DMS114 treated with DMSO at 0.1 percent for 48 hours (cell line): ENCODE data around the gene VAMP8.
"Not testable (repeated sequence)": the region's sequence is repeated elsewhere in the genome, so short reads cannot be mapped to it uniquely, and the experiment has no call there.

Experiments used
- DNase-seq: peaks from one replicate; lab custom pipeline; 2025; ENCODE audit not compliant: unreplicated experiment; lab: John Stamatoyannopoulos, UW

VAMP8 gene

DNA sequence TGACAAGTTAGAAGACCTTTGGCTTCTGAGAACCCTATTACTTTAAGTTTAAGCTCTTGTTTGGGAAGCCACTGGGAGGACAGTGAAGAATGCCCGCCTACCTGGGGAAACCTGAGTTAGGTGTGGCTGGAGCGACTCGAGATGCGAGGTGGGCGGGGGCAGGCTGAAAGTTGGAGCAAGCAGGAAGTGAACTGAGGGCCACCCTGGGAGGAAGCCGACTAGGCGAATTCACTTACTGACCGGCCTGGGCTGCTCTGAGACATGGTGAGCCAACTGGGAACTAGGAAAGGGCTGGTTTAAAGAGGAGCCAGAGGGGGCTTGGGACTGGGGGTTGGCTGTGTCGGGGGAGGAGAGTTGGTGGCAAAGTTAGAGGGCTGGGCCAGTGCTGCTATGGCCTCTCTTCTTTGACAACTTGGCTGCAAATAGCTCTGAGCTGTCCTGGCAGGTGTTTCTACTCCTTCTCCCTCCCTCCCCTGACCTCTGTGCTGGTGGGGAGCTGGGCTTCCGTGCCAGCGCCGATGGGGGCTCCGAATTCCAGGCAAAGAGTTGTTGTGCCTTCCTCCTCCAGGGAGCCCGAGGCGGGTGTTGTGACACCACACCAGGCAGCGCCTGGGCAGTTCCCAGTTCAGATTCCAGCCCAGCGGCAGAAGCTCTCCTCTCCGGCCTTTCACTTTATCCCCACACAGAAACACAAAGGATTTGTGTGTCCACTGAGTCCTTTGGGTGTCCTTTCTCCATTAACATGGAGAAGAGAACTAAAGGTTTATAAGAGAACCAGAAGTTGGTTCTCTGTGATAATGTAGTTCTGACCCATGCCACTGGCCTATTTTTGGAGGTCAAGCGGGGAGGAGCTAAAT lies at the start of gene VAMP8:
Gene VAMP8, plus strand, starts transcription at position 201 of the 857 bp plus-strand sequence. Its CDS starts 61 bp downstream, at position 262.
- no peak for DNase-seq

DNA sequence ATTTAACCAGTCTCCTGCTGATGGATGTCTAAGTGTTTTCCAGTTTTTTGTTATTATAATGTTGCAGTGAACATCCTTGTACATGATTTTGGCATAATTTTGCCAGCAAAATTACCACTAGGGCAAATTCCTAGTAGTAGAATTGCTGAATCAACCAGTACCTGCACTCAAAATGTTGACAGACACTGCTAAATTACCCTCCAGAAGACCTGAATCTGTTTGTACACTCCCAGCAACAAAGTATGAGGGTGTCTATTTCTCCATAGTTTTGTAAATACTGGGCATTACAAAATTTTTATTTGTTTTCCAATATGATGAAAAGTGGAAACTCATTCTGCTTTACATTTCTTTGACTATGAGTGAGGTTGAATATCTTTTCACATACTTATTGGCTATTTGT lies 49.6 kb upstream of the VAMP8 start:
- no peak for DNase-seq

DNA sequence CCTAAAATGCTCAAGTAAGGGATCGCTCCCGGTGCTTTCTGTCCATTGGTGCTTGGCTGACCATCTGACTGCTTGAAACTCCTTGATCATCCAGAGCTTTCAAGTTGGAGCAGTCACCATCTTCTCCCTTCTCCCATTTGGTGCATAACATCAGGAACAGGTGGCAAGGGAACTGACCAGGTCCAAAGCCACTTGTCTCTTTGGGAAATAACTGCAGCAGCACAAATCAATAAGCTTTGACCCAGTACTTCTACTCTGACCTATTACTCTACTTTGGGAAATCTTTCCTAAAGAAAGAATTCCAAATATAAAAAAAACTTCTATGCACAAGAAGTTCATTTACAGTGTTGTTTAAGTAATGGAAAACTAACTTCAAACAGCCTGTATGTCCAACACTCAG lies 49.0 kb upstream of the VAMP8 start:
- DNase-seq = no peak

DNA sequence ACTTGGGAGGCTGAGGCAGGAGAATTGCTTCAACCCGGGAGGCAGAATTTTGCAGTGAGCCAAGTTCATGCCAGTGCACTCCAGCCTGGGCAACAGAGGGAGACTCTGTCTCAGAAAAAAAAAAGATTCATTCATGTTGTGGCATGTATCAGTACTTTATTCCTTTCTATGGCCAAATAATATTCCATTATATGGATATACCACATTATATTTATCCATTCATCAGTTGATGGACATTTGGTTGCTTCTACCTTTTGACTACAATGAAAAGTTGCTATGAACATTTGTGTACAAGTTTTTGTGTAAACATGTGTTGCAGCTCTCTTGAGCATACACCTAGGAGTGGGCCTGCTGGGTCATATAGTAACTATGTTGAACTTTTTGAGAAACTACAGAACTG lies 47.6 kb upstream of the VAMP8 start:
- no peak for DNase-seq

DNA sequence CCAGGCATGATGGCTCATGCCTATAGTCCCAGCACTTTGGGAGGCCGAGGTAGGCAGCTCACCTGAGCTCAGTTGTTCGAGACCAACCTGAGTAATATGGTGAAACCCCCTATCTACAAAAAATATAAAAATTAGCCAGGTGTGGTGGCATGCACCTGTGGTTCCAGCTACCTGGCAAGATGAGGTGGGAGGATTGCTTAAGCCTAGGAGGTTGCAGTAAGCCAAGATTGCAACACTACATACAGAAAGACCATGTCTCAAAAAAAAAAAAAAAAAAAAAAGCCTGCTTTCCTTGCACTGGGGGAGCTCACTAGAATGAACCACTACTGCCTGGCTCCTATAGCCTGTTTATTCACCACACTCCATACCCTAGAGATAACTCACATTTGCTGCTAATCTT lies 45.8 kb upstream of the VAMP8 start:
- no peak for DNase-seq

DNA sequence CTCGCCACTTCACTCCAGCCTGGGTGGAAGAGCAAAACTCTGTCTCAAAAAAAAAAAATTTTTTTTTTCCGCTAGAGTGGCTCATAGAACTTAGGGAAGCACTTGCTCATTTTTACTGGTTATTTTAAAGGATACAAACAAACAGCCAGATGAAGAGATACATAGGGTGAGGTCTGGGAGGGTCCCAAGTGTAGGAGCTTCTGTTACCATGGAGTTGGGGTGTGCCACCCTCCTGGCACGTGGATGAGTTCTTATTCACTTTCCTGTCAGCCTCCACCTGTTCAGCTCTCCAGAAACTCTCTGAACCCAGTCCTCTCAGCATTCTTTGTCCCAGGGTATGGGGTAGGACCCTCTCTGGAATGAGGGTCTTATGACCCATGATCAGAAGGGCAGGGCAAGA lies 43.3 kb upstream of the VAMP8 start:
- DNase-seq = no peak

DNA sequence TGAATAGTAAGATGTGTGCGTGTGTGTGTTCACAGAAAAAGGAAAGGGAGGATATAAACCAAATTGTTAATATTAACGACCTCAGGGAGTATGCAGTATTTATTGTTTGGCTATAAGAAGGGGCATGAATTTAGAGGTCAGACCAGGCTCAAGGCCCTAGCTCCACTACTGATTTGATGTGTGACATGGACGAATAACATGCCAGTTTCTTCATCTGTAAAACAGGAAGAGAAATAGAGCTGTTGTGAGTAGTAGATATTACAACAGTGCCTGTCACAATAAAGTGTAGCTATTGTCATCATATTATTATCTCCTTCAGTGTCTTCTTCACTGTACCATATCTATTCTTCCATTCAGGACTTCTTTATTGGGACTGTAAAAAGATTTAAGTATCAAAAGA lies 42.5 kb upstream of the VAMP8 start:
- DNase-seq = no peak

DNA sequence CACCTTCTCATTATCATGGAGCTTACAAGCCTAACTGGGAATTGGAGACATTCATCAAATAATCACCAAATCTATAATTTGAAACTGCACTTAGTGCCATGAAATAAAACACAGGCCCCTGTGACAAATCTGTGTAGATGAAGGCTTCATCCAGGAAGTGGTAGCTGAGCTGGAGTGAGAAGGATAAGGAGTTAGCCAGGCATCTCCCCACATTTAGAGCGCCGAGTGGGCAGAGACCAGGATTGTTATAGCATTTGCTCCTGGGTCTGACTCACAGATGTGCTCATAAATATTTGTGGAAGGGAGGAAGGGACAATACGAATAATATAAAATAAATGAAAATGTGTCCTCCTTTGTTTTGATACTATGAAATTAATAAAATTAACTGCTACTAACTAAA lies 40.9 kb upstream of the VAMP8 start:
- no peak for DNase-seq

DNA sequence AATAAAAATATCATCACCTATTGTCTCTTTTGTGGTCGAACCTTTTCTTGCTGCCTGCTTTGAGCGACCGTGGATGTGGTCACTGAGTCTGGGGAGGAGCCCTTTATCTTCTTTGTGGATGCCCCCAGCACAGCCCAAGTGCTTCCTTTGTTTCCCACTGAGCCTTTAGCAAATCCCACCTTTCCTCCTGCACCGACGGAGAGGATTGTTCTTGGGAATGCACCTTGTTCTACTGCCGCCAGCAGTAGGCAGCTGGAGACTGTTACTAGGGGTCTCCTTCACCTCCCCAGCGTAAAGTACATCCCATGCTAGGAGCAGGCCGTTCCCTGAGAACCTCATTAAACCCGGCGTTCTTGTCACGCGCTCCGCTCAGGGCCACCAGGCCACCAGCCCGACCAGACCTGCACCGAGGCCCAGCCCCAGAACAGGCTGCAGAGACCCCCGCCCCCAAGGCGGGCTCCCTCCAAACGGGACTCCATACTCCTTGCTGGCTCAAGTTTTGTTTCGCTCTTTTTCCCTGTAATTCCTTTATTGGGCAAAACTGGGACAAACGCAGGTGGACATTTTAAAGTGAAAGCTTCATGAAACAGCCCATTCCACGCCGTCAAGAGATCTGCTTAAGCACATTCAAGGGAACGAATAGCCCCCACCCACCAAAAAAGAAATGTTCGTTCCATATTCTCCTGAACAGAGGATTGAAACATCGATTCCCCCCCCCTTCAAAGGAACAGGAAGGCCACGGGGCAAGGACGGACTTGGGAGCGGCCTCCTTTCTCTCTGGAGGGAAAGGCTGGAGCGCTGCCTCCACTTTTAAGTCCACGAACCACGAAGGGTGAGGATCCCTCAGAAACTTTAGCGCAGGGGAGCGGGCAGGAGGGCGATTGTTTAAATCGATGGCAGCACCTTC lies 39.5 kb upstream of the VAMP8 start:
- peak; percentile 53 for DNase-seq

DNA sequence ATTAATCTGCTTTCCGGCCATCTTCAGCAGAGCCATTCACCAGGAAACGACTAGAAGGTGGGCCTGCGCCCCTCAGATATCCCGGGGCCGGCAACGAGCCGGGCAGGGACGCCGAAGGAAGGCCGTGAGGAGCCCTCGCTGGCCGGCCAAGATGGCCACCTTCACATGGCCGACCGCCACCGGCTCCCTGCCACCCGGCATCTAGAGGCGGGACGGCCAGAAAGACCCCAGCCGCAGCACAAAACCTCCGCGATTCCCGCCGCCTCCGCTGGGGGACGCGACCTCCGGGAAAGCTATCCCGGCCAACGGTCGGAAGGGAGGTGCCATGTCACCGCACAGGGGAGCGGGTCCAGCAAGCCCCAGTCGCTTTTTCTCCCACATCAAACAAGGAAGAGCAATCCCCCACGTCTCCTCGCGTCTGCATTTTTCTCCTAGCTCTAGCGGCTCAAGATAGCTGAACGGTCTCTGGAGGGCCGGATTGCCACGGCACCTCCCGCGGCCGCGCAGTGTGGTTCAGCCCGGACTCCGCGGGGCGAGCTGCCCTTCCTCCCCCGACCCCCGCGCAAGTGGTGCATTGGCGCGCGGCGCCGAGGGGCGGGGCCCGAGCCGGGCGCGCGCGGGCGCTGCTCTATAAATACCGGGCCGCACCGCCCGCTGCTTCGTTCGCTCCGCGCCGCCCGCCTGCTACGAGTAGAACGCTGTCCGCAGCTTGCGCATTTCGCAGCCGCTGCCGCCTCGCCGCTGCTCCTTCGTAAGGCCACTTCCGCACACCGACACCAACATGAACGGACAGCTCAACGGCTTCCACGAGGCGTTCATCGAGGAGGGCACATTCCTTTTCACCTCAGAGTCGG lies 38.7 kb upstream of the VAMP8 start, which contains the start of gene MAT2A:
Gene MAT2A, plus strand, starts transcription at position 662 of the 854 bp plus-strand sequence. Its CDS starts 120 bp downstream, at position 782.
- peak; percentile 88 for DNase-seq

DNA sequence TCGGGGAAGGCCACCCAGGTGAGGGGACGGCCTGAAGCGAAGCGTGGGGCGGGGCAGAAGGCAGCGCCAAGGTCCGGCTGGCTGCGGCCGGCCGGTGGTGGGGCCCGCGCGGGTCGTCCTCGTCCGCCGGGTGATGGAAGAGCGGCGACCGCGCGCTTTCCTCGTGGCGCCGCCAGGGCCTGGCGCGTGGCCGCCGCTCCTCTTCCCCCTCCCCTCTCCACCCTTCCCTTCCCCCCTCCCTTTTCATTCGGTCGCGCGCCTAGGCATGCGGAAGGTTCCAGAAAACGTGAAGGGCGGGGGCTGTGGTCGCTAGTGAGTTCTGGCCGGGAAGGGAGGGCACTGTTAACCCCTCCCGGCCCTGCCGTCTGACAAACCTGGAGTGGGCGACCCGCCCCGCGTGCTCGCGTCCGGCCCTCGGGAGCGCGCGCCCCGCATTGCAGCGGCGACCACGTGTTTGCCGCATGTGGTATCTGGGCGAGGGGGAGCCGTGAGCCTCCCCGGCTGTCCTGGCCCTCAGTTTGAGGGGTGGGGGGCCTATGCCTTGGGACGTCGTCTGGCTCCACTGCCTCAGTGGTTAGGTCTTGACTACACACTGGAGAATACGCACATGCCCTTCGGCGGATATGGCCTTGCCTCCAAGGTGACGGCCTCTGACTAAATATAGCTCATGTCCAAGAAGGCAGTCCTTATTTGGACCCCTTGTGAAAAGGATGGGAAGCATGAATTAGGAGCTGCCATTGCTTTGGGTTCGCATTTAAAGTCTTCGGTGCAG lies 37.8 kb upstream of the VAMP8 start:
- peak; percentile 48 for DNase-seq

DNA sequence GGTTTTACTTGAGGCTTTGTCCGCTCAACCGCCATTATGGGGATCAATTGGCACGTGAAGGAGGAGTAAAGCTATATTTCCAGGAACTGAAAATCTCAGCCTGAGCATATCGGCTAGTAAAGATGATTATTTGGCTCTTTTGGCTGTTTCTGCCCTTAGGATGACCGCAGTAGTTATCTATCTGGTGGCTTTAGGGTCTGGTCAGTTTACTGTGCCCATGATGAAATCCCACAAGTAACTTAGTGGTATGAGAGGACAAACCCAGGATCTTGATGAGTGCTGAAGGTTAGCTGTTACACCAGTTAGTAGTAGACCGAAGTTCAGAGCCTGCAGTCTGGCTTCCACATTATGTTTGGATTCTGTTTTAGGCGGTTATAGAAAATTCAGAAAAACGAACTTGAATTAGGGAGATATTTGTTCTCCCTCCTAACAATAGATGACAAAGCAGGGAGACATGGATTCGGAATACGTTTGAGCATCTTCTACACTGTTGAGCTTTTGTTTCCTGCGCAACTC lies 37.2 kb upstream of the VAMP8 start:
- no peak for DNase-seq

DNA sequence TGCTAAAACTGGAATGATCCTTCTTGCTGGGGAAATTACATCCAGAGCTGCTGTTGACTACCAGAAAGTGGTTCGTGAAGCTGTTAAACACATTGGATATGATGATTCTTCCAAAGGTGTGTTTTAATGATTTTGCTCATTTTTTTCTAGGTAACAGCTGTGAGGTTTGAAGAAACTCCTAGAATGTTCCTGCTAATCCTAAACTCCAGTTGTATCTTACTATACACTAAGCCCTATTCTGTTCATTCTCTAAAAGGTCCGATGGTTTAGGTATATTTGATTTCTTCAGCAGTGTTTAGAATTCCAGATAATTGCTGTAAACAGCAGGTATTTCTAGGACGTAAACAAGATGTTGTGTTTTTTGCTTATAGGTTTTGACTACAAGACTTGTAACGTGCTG lies 36.1 kb upstream of the VAMP8 start:
- no peak for DNase-seq

DNA sequence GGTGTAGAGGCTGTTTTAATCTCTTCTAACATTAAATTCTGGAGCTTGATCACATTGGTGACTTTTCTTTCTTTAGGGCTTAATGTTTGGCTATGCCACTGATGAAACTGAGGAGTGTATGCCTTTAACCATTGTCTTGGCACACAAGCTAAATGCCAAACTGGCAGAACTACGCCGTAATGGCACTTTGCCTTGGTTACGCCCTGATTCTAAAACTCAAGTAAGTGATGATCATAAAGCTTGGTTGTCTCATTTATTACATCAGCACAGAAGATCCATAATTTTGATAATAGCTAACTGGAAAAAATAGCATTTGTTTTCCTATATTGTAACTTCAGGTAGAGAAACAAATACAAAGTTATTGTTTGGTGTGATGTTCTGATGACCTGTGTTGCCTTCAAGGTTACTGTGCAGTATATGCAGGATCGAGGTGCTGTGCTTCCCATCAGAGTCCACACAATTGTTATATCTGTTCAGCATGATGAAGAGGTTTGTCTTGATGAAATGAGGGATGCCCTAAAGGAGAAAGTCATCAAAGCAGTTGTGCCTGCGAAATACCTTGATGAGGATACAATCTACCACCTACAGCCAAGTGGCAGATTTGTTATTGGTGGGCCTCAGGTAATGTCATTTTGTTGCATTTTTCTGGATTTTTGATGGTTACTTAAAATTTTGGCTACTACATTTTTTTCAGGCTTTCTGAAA lies 35.5 kb upstream of the VAMP8 start:
- no peak for DNase-seq

DNA sequence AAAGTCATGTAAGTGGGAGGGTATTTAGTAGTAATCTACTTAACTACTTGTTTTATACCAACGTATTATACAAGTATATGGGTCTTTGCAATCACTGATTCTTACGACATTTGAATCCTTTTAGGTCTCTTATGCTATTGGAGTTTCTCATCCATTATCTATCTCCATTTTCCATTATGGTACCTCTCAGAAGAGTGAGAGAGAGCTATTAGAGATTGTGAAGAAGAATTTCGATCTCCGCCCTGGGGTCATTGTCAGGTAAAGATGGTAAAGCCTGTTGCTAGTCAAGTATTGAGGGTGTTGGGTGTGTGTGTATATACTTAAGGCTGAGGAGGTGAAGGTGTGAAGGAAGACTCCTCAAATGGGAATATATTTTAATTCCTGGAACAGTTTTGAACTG lies 34.6 kb upstream of the VAMP8 start:
- DNase-seq = no peak

DNA sequence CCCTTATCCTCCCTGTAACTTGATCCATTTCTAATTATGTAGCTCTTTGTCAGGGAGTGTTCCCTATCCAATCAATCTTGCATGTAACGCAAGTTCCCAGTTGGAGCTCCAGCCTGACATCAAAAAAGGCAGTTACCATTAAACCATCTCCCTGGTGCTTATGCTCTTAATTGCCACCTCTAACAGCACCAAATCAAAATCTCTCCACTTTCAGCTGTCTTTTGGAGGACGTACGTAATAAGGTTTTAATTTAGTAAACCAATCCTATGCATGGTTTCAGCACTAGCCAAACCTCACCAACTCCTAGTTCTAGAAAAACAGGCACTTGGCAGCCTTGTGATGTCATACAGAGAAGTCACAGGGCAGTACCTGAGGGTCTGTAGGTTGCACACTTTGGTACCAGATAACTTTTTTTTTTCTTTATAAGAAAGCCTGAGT lies 33.1 kb upstream of the VAMP8 start:
- not testable (repeated sequence) for DNase-seq

DNA sequence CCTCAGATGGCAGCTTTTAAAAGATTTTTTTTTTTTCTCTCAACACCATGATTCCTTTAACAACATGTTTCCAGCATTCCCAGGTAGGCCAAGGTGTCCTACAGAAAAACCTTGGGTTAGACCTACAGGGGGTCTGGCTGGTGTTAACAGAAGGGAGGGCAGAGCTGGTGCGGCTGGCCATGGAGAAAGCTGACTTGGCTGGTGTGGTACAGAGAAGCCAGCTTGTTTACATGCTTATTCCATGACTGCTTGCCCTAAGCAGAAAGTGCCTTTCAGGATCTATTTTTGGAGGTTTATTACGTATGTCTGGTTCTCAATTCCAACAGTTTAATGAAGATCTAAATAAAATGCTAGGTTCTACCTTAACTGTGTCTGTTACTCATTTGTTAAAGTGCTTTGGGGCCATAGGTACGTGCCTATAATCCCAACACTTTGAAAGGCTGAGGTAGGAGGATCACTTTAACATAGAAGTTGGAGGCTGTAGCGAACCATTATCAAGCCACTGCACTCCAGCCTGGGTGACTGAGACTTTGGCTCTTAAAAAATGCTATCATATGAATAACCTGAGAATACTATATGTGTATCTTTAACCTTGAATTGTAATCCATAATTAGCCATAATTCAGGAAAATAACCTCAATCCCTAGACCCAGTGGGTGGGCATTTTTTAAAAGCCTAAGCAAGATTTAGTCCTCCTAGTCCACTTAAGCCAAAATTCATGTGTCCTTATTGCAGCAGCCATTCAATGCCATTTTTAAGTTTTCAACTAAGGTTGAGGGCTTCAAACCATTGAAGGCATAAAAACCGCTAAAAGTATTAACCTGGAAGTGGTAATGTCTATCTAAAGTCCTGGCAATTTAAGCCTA lies 32.2 kb upstream of the VAMP8 start:
- not testable (repeated sequence) for DNase-seq

DNA sequence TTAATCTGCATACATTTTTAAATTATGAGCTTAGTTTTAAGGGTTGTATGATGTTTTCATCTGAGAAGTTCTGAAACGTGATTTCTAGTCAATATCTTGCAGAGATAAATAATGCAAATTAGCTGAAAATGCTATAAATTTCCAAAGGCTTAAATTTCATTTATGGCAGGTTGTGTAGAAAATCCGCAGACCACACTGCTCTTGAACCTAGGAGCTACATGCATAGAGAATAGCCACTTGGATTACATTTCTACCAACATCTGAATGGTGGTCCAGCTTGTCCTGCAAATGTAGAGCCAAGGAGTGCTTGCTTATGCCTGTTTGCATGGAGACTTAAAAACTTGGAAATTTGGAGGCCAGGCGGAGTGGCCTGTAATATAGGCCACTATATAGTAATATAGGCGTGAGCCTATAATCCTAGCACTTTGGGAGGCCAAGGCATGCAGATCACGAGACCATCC lies 31.6 kb upstream of the VAMP8 start:
- no peak for DNase-seq
